ENCODE results near the gene FBXO44. TPM values are rescaled to one million over a fixed set of nuclear protein-coding genes. Genes with fewer than 3 reads are reported as not detected.

The FBXO44 gene
- total RNA-seq, 1 experiment from 2014 or later, result 22.6 TPM

DNA sequence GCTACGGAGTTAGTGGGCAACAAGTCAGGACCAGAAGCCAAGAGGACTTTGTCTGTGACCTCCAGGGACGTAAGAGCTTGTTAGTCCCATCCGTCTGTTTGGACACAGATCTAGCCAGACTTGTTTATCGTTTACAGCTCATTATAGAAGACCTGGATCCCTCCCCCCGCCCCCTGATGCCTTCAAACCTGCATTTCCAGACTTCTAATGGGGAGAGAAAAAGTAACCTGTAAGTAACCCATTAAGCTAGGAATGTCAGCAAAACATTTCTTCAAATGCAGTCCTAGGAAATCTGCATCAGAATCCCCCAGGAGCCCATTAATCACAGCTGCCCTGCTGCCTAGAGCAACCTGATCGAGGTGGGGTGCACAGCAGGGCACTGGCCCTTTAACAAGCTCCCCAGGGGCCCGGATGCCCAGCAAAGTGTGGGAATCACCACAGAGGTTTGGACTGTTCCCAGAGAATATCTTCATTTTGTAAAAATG, 27.7 kb downstream of the FBXO44 start:
- TF ChIP-seq CTCF (IDR thresholded peaks at IDR 0.05; ENCODE audit: insufficient read depth in 1 of 2, low read depth in 1 of 2, low read length in 1 of 2, severe bottlenecking in 1 of 2, unreplicated experiment in 1 of 2), result no peak
- DNase-seq, result no peak
- peak overlapping the region; percentile 83 for H3K4me3 Mint-ChIP-seq (ENCODE audit: unreplicated experiment)
- Histone ChIP-seq H3K9me3 (no peaks in the 10 kb centered on the region), H3K4me3 (ENCODE audit: low read depth, low read length) (no peak overlapping the region), H3K27me3 (replicated peaks; ENCODE audit: control insufficient read depth, insufficient read depth, low read length) (peaks cover 1% of the 10 kb centered on the region; the same call in 1 of the 2 replicates), H3K4me1 (no peaks in the 10 kb centered on the region), H3K36me3 (ENCODE audit: control insufficient read depth, insufficient read depth, low read length) (no peaks in the 10 kb centered on the region)
- no peaks in the 10 kb centered on the region for H3K9me3 Mint-ChIP-seq (ENCODE audit: unreplicated experiment)
- peaks cover 7% of the 10 kb centered on the region for H3K36me3 Mint-ChIP-seq (ENCODE audit: insufficient read depth, unreplicated experiment)
- no peaks in the 10 kb centered on the region for H3K27me3 Mint-ChIP-seq (ENCODE audit: insufficient read depth, unreplicated experiment)
- intact Hi-C loops (cut with micrococcal nuclease; ENCODE audit: unreplicated experiment), result no loop called here
- H3K4me1 Mint-ChIP-seq (ENCODE audit: low read depth, unreplicated experiment), result no peaks in the 10 kb centered on the region
- BruUV-seq (replicated peaks), result no TSS peak
- H3K27ac Mint-ChIP-seq (ENCODE audit: unreplicated experiment), result no peak overlapping the region
- ChIA-PET POLR2A (no interaction called here), CTCF (interaction anchor here (1.1 kb wide), 1 partner anchor 13 kb away, joined by 4 read pairs; no protein-coding TSS in a partner anchor)

DNA sequence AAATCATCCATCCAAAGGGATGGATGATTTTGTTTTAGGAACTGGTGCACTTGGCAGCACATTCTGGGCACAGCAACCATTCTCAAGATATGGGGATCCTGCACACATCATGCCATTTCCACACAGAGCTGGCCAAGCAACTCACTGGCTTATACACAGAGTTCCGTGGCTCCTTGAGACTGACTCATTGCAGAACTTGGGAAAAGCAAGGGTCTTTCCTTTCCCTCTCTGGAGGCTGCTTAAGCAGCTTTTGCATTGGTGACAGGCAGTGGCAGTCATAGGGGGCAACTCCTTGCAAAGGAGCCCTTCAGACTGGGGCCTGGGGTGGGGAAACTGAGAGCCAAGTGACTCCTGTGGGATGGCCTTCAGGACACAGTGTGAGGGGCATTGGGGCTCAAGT, 28.1 kb downstream of the FBXO44 start:
- Histone ChIP-seq H3K36me3 (ENCODE audit: control insufficient read depth, insufficient read depth, low read length) (no peaks in the 10 kb centered on the region), H3K27me3 (replicated peaks; ENCODE audit: control insufficient read depth, insufficient read depth, low read length) (peaks cover 1% of the 10 kb centered on the region; the same call in 1 of the 2 replicates), H3K9me3 (no peaks in the 10 kb centered on the region), H3K4me1 (no peaks in the 10 kb centered on the region), H3K4me3 (ENCODE audit: low read depth, low read length) (no peak overlapping the region)
- intact Hi-C loops (cut with micrococcal nuclease; ENCODE audit: unreplicated experiment), result no loop called here
- no peak for TF ChIP-seq CTCF (IDR thresholded peaks at IDR 0.05; ENCODE audit: insufficient read depth in 1 of 2, low read depth in 1 of 2, low read length in 1 of 2, severe bottlenecking in 1 of 2, unreplicated experiment in 1 of 2)
- no TSS peak for BruUV-seq (replicated peaks)
- no peaks in the 10 kb centered on the region for H3K27me3 Mint-ChIP-seq (ENCODE audit: insufficient read depth, unreplicated experiment)
- no peak overlapping the region for H3K27ac Mint-ChIP-seq (ENCODE audit: unreplicated experiment)
- POLR2A ChIA-PET, result no interaction called here
- peaks cover 7% of the 10 kb centered on the region for H3K36me3 Mint-ChIP-seq (ENCODE audit: insufficient read depth, unreplicated experiment)
- H3K4me1 Mint-ChIP-seq (ENCODE audit: low read depth, unreplicated experiment), result no peaks in the 10 kb centered on the region
- H3K9me3 Mint-ChIP-seq (ENCODE audit: unreplicated experiment), result no peaks in the 10 kb centered on the region
- no peak for DNase-seq
- CTCF ChIA-PET, result interaction anchor here (1.1 kb wide), 1 partner anchor 19 kb away, joined by 3 read pairs; the partner anchor contains the start of gene FBXO6
- no peak overlapping the region for H3K4me3 Mint-ChIP-seq (ENCODE audit: unreplicated experiment)

DNA sequence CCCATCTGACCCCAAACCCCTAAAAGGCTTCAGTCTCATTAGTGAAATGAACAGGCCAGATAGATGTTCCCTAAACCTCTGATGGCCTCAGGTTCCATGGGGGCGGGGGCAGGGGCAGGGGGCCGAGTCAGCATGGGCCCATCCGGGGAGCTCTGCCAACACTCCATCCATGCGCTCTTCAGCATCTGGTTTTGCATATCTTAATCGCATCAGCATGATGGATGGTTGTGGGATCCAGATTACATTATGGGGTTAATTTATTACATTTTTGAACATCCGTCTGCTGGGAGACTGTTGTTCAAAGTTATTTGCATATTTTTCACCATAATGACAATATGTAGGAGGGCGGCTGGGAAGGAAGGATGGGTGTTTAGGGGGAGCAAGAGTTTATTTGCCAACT, 29.4 kb downstream of the FBXO44 start:
- DNase-seq, result no peak
- Mint-ChIP-seq H3K4me1 (ENCODE audit: low read depth, unreplicated experiment) (no peaks in the 10 kb centered on the region), H3K27me3 (ENCODE audit: insufficient read depth, unreplicated experiment) (no peaks in the 10 kb centered on the region), H3K4me3 (ENCODE audit: unreplicated experiment) (no peak overlapping the region), H3K36me3 (ENCODE audit: insufficient read depth, unreplicated experiment) (peaks cover 7% of the 10 kb centered on the region), H3K27ac (ENCODE audit: unreplicated experiment) (no peak overlapping the region), H3K9me3 (ENCODE audit: unreplicated experiment) (no peaks in the 10 kb centered on the region)
- BruUV-seq (replicated peaks), result no TSS peak
- Histone ChIP-seq H3K4me1 (no peaks in the 10 kb centered on the region), H3K9me3 (no peaks in the 10 kb centered on the region), H3K36me3 (ENCODE audit: control insufficient read depth, insufficient read depth, low read length) (no peaks in the 10 kb centered on the region), H3K4me3 (ENCODE audit: low read depth, low read length) (no peak overlapping the region), H3K27me3 (replicated peaks; ENCODE audit: control insufficient read depth, insufficient read depth, low read length) (peaks cover 1% of the 10 kb centered on the region; the same call in 1 of the 2 replicates)
- POLR2A ChIA-PET, result no interaction called here
- no peak for TF ChIP-seq CTCF (IDR thresholded peaks at IDR 0.05; ENCODE audit: insufficient read depth in 1 of 2, low read depth in 1 of 2, low read length in 1 of 2, severe bottlenecking in 1 of 2, unreplicated experiment in 1 of 2)
- intact Hi-C loops (cut with micrococcal nuclease; ENCODE audit: unreplicated experiment), result no loop called here
- CTCF ChIA-PET, result no interaction called here
